ENCODE data around the gene PHLDA1. TPM values are rescaled to one million over a fixed set of nuclear protein-coding genes. Genes with fewer than 3 reads are reported as not detected.
A peak's percentile ranks its signal among the peaks of the same experiment; 100 is the strongest.

PHLDA1 gene
- total and polyA plus RNA-seq, 2 of the 13 experiments (the other 11 are each of a cell fraction or from before 2014, with no cell fraction given), result 33.8 to 41.0 TPM

DNA sequence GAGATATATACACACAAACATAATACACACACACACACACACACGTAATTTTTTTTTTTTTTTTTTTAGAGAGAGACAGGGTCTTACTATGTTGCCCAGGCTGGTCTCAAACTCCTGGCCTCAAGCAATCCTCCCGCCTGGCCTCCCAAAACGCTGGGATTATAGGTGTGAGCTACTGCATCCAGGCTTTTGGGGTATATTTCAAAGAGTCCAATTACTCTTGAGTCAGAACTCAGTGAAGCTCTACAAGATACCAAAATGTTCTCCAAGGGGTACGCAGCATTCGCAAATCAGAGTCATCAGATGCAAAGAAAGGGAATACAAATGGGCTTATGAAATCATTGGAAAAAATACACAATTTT, 54.0 kb downstream of the PHLDA1 start:
- Histone ChIP-seq H3K9ac (ENCODE audit: insufficient read depth, low read depth, low read length) (peak overlapping the region; percentile 75), H3K27ac (ENCODE audit: extremely low read length, insufficient read depth, low read length) (peak overlapping the region; percentile 91), H3K4me2 (ENCODE audit: low read depth, low read length) (peak overlapping the region; percentile 92), H3K4me1 (ENCODE audit: insufficient read depth, low read length) (peaks cover 85% of the 10 kb centered on the region), H3K79me2 (ENCODE audit: insufficient read depth, low read length) (no peaks in the 10 kb centered on the region), H3K4me3 (replicated peaks in 1 of 3; ENCODE audit: insufficient read depth in 1 of 3, low read depth in 2 of 3, low read length in 3 of 3) (peak overlapping the region in 1 of 3 experiments; percentile 24; a peak in 1 of 6 replicates), H3K9me3 (ENCODE audit: low read length) (no peaks in the 10 kb centered on the region), H3K36me3 (replicated peaks in 1 of 2; ENCODE audit: control insufficient read depth in 1 of 2, insufficient read depth in 2 of 2, low read length in 2 of 2) (no peaks in the 10 kb centered on the region), H3K27me3 (ENCODE audit: control insufficient read depth in 1 of 2, insufficient read depth in 2 of 2, low read length in 2 of 2) (no peaks in the 10 kb centered on the region), H2AFZ (ENCODE audit: low read length) (no peak overlapping the region), H4K20me1 (ENCODE audit: insufficient read depth, low read length) (no peaks in the 10 kb centered on the region)
- in situ Hi-C loops (cut with HindIII; ENCODE audit: extremely low pct_ligation_motif_present, low pct_unique_long_range_greater_than_20kb), result no loop called here
- ChIA-PET POLR2A (interaction anchor here (0.6 to 3.4 kb wide), 20 partner anchors 9 to 354 kb away, joined by 3 to 45 read pairs (median 4); partner anchors contain the start of genes NAP1L1 and PHLDA1), CTCF (ENCODE audit: low intra/inter-chr PET ratio, low total read pairs) (interaction anchor here (0.9 kb wide), 1 partner anchor 354 kb away, joined by 3 read pairs; no protein-coding TSS in a partner anchor)
- WGBS (ENCODE audit: low lambda C conversion rate), result 13% methylated on average over 5 of the region's 5 CpGs
- ATAC-seq, result peak; percentile 45
- DNase-seq (ENCODE audit: low spot score), result no peak
- TSS peak; percentile 83 for BruUV-seq (replicated peaks)
- no peak for FAIRE-seq
- intact Hi-C loops (cut with micrococcal nuclease; ENCODE audit: unreplicated experiment), result no loop called here
- no peak for TF ChIP-seq ZSCAN22 (CRISPR knock-in tag; IDR thresholded peaks at IDR 0.05)
- no peak for TF ChIP-seq MXD4 (CRISPR knock-in tag; IDR thresholded peaks at IDR 0.05)
- 0 out of 2 replicates have a peak, but pooled peaks have one; percentile 31 for TF ChIP-seq ZMYM2 (CRISPR knock-in tag; IDR thresholded peaks at IDR 0.05)
- no peak for TF ChIP-seq SIN3B (IDR thresholded peaks at IDR 0.05; ENCODE audit: low read length)
- TF ChIP-seq PLRG1 (conservative IDR thresholded peaks at IDR 0.05), result no peak
- TF ChIP-seq NR1H2 (CRISPR knock-in tag; IDR thresholded peaks at IDR 0.05; ENCODE audit: borderline replicate concordance, low read depth), result no peak
- TF ChIP-seq ZSCAN21 (CRISPR knock-in tag; IDR thresholded peaks at IDR 0.05; ENCODE audit: borderline replicate concordance), result 0 out of 2 replicates have a peak, but pooled peaks have one; percentile 3
- no peak for TF ChIP-seq PRPF4 (IDR thresholded peaks at IDR 0.05; ENCODE audit: low read depth, low read length, poor library complexity, severe bottlenecking)
- TF ChIP-seq KAT7 (CRISPR knock-in tag; IDR thresholded peaks at IDR 0.05; ENCODE audit: borderline replicate concordance), result 0 out of 2 replicates have a peak, but pooled peaks have one; percentile 11
- 0 out of 2 replicates have a peak, but pooled peaks have one; percentile 11 for TF ChIP-seq ZNF607 (CRISPR knock-in tag; IDR thresholded peaks at IDR 0.05; ENCODE audit: borderline replicate concordance)
- peak; percentile 73 for TF ChIP-seq ZNF121 (CRISPR knock-in tag; IDR thresholded peaks at IDR 0.05)
- no peak for TF ChIP-seq HOXA9 (CRISPR knock-in tag; IDR thresholded peaks at IDR 0.05; ENCODE audit: borderline replicate concordance)
- TF ChIP-seq TFDP2 (CRISPR knock-in tag; IDR thresholded peaks at IDR 0.05), result no peak
- no peak for TF ChIP-seq ZNF530 (CRISPR knock-in tag; IDR thresholded peaks at IDR 0.05; ENCODE audit: low read depth)
- no peak for TF ChIP-seq ZNF143 (CRISPR knock-in tag; IDR thresholded peaks at IDR 0.05)
- no peak for TF ChIP-seq ZNF7 (CRISPR knock-in tag; IDR thresholded peaks at IDR 0.05)
- TF ChIP-seq TAF15 (IDR thresholded peaks at IDR 0.05; ENCODE audit: low read depth, low read length, poor library complexity, severe bottlenecking), result no peak
- TF ChIP-seq ZNF879 (CRISPR knock-in tag; IDR thresholded peaks at IDR 0.05), result no peak
- TF ChIP-seq BORCS8-MEF2B (CRISPR knock-in tag; IDR thresholded peaks at IDR 0.05), result no peak
- no peak for TF ChIP-seq ZNF180 (CRISPR knock-in tag; IDR thresholded peaks at IDR 0.05; ENCODE audit: borderline replicate concordance, low read depth)
- no peak for TF ChIP-seq IKZF4 (CRISPR knock-in tag; IDR thresholded peaks at IDR 0.05; ENCODE audit: borderline replicate concordance, low read depth, not compliant biosample characterization)
- TF ChIP-seq FOXK2 (IDR thresholded peaks at IDR 0.05), result no peak
- TF ChIP-seq MAFG (CRISPR knock-in tag; IDR thresholded peaks at IDR 0.05), result no peak
- no peak for TF ChIP-seq KLF11 (CRISPR knock-in tag; IDR thresholded peaks at IDR 0.05)
